ENCODE data around the gene FBXO34.

Gene FBXO34

DNA sequence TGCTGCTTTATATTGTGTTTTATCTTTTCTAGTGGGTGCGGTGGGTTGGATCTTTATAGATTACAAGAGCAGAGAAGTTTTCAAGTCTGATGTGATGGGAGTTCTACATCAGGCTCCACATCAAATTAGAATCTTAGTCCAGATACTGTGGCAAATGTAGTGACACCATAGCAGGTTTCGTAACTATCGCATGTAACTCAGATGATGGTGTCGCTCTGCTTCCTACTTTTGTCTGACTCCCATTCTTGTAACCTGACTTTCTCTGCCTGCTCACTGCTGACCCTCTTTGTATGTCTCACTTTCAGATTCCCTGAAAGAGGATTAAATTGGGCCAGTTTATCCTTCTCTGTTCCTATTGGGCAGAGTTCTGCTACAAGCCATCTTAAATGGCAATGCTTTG, 22.8 kb upstream of the FBXO34 start:
- Mint-ChIP-seq H3K36me3 (ENCODE audit: insufficient read depth) (no peaks in the 10 kb centered on the region), H3K9me3 (no peaks in the 10 kb centered on the region), H3K27ac (ENCODE audit: low read depth) (no peak overlapping the region), H3K27me3 (peaks cover 60% of the 10 kb centered on the region), H3K4me3 (no peak overlapping the region), H3K4me1 (no peaks in the 10 kb centered on the region)
- ATAC-seq (replicated peaks; ENCODE audit: extremely low read depth, poor library complexity, severe bottlenecking) (no peak), DNase-seq (ENCODE audit: low spot score in 2 of 2) (no peak)

DNA sequence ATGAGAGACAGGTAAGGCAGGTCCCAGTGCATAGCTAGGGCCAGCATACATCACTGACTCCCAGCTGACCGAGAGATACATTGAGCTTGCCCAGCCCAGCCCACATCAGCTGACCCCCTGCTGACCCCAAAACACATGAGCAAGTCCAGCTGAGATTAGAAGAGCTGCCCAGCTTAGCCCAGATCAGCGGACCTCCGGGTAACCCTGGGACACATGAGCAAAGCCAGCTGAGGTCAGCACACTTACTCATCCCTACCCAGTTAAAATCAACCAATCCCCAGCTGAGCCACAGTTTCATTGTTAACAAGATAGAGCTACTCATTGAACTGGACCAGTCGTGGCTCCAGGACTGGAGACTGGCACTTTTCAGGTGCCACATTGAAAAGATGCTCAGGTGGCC, 21.8 kb upstream of the FBXO34 start:
- ATAC-seq (replicated peaks; ENCODE audit: extremely low read depth, poor library complexity, severe bottlenecking) (no peak), DNase-seq (ENCODE audit: low spot score in 2 of 2) (no peak)
- no peaks in the 10 kb centered on the region for H3K36me3 Mint-ChIP-seq (ENCODE audit: insufficient read depth)
- H3K27ac Mint-ChIP-seq (ENCODE audit: low read depth) = no peak overlapping the region
- H3K27me3 Mint-ChIP-seq = peaks cover 60% of the 10 kb centered on the region
- H3K4me3 Mint-ChIP-seq = no peak overlapping the region
- H3K9me3 Mint-ChIP-seq = no peaks in the 10 kb centered on the region
- no peaks in the 10 kb centered on the region for H3K4me1 Mint-ChIP-seq

DNA sequence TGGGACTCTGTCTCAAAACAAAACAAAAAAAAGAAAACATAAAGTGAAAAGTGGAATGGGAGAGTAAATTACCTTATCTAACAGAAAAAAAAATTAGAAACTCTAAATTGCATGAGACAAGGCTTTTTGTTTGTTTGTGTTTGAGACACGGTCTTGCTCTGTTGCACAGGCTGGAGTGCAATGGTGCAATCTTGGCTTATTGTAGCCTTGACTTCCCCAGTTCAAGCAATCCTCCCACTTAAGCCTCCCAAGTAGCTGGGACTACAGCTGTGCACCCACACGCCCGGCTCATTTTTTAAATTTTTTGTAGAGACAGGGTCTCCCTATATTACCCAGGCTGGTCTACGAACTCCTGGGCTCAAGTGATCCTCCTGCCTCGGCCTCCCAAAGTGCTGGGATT, 17.9 kb upstream of the FBXO34 start:
- ATAC-seq (replicated peaks; ENCODE audit: extremely low read depth, poor library complexity, severe bottlenecking) (no peak), DNase-seq (ENCODE audit: low spot score in 2 of 2) (no peak)
- Mint-ChIP-seq H3K9me3 (no peaks in the 10 kb centered on the region), H3K36me3 (ENCODE audit: insufficient read depth) (no peaks in the 10 kb centered on the region), H3K4me1 (no peaks in the 10 kb centered on the region), H3K4me3 (no peak overlapping the region), H3K27ac (ENCODE audit: low read depth) (no peak overlapping the region), H3K27me3 (peaks cover 33% of the 10 kb centered on the region)

DNA sequence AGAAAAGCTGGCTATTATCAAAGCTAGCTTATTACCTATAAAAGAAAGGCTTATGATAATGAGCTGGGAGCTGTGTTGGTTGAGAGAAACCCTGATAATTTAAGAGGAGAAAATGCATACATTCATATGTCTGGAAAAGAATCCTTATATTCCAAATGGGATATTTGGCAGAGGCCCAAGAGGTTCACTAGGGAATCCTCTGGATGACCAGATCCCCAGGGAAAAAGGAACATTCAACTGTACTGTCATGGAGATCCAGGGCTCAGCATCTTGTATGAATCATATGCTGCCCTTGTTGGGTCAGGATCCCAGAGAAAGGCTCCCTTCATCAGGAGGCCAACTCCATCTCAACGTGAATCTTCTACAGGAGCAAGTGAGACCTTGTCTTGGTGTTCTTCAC, 16.6 kb upstream of the FBXO34 start:
- H3K9me3 Mint-ChIP-seq = no peaks in the 10 kb centered on the region
- H3K4me1 Mint-ChIP-seq = no peaks in the 10 kb centered on the region
- H3K36me3 Mint-ChIP-seq (ENCODE audit: insufficient read depth) = no peaks in the 10 kb centered on the region
- DNase-seq (ENCODE audit: low spot score in 2 of 2) = no peak
- no peak overlapping the region for H3K27ac Mint-ChIP-seq (ENCODE audit: low read depth)
- H3K27me3 Mint-ChIP-seq = peaks cover 20% of the 10 kb centered on the region
- H3K4me3 Mint-ChIP-seq = no peak overlapping the region
- ATAC-seq (replicated peaks; ENCODE audit: extremely low read depth, poor library complexity, severe bottlenecking) = no peak

DNA sequence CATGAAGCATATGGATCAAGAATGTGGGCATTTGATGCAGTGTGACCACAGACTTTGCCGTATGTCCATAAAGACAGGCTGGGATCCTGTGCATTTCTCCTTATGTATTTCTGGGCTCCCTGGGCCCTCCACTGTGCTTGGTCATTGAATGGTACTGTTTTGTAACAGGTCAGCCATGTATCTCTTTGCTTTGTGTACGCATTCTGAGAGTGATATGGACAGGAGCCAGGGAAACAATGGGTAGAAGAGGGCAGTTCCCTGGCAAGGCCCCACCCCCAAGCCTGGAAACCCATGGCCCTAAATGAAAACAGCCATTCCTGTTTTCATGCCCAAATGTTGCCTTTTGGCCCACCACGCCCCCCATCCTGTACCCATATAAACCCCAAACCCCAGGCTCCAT, 15.2 kb upstream of the FBXO34 start:
- ATAC-seq (replicated peaks; ENCODE audit: extremely low read depth, poor library complexity, severe bottlenecking) (no peak), DNase-seq (ENCODE audit: low spot score in 2 of 2) (no peak)
- Mint-ChIP-seq H3K4me3 (no peak overlapping the region), H3K9me3 (no peaks in the 10 kb centered on the region), H3K4me1 (no peaks in the 10 kb centered on the region), H3K36me3 (ENCODE audit: insufficient read depth) (no peaks in the 10 kb centered on the region), H3K27me3 (peaks cover 11% of the 10 kb centered on the region), H3K27ac (ENCODE audit: low read depth) (no peak overlapping the region)

DNA sequence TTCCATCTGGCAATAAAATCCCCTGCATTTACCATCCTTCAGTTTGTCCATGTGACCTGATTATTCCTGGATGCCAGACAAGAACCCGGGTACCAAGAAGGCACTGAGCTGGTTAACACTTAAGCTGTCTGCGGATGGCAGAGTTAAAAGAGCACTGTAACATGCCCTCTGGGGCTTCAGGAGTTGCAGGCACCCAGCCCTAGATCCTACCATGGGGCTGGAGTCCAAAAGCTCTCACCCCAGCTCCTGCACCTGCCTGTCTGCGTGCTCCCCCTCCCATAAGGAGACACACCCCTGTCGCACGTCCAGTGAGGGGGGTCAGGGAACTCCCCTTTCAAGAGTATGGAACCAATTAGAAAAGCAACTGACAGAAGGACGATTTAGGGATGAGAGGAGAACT, 14.6 kb upstream of the FBXO34 start:
- Mint-ChIP-seq H3K9me3 (no peaks in the 10 kb centered on the region), H3K27me3 (peaks cover 8% of the 10 kb centered on the region), H3K27ac (ENCODE audit: low read depth) (no peak overlapping the region), H3K4me1 (no peaks in the 10 kb centered on the region), H3K36me3 (ENCODE audit: insufficient read depth) (no peaks in the 10 kb centered on the region), H3K4me3 (no peak overlapping the region)
- no peak for DNase-seq (ENCODE audit: low spot score in 2 of 2)
- no peak for ATAC-seq (replicated peaks; ENCODE audit: extremely low read depth, poor library complexity, severe bottlenecking)

DNA sequence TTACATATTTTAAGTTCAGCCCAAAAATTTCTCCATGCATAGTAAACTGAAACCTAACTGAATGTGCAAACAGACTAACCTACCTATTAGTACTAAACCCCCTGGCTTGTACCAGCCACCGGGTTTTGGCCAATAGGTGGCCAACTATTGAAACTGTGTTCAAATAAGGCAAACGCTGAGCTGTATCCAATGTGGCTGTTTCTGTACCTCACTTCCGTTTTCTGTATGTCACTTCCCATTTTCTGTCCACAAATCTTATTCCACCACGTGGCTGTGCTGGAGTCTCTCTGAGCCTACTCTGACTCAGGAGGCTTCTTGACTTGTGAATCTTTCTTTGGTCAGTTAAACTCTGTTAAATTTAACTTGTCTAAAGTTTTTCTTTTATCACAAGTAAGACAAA, 6.0 kb upstream of the FBXO34 start:
- Mint-ChIP-seq H3K4me1 (no peaks in the 10 kb centered on the region), H3K36me3 (ENCODE audit: insufficient read depth) (no peaks in the 10 kb centered on the region), H3K4me3 (no peak overlapping the region), H3K9me3 (no peaks in the 10 kb centered on the region), H3K27me3 (peaks cover 8% of the 10 kb centered on the region), H3K27ac (ENCODE audit: low read depth) (no peak overlapping the region)
- DNase-seq (ENCODE audit: low spot score in 2 of 2) = no peak
- ATAC-seq (replicated peaks; ENCODE audit: extremely low read depth, poor library complexity, severe bottlenecking) = no peak

DNA sequence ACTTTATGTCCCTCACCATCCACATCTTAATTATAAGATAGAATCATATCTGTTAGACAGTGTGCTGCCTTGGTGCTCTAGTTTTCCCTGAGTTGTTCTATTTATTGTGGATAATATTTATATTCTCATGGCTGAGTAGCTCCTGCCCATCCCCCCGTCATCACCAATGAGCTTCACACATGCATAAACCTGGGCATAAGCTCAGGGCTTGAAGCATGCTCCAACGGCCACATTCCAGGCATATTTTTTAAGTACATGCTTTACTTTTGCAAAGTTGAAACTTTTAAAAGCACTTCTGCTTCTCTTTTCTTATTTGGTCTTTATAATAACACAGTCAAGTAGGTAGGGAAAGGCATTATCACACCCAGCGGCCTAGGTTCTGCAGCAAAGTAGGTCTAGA, 3.4 kb upstream of the FBXO34 start:
- Mint-ChIP-seq H3K36me3 (ENCODE audit: insufficient read depth) (peaks cover 13% of the 10 kb centered on the region), H3K4me1 (peaks cover 17% of the 10 kb centered on the region), H3K27ac (ENCODE audit: low read depth) (no peak overlapping the region), H3K27me3 (no peaks in the 10 kb centered on the region), H3K9me3 (no peaks in the 10 kb centered on the region), H3K4me3 (no peak overlapping the region)
- DNase-seq (ENCODE audit: low spot score in 2 of 2) = no peak
- ATAC-seq (replicated peaks; ENCODE audit: extremely low read depth, poor library complexity, severe bottlenecking) = no peak

DNA sequence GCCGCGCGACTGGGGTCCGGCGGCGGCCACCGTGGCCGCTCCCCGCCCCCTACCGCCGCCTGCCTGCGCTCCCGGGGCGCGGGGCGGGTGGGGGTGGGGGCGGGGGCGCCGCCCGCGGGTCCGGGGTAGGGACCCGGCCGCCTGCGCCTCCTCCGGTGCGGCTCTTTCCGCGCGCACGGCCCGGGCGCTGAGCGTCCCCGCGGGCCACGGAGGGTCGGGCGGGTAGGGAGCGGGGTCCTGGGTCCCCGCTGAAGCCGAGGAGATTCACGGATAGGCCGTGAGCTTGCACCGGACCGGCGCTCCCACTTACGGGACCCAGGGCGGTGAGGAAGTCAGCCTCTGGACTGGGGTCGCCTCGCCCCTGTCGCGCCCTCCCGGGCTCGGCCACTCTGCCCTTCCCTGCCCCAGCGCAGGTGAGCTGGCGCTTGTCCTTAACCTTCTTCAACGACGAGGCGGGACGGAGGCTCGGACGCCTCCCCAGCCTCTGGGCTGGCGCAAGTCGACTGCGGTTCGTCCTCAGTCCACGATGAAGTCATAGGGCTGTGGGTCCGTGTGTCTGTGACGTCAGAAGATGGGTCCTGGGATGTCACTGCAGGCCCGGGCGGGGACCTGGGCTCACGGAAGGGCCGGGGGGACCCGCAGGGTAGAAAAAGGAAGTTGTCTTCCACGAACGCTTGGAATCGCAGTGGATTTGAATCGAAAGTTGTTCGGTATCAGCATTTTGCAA, 514 bp downstream of the FBXO34 start:
- Mint-ChIP-seq H3K9me3 (no peaks in the 10 kb centered on the region), H3K4me1 (peaks cover 48% of the 10 kb centered on the region), H3K36me3 (ENCODE audit: insufficient read depth) (peaks cover 15% of the 10 kb centered on the region), H3K27ac (ENCODE audit: low read depth) (peak overlapping the region; percentile 89), H3K27me3 (no peaks in the 10 kb centered on the region), H3K4me3 (peak overlapping the region; percentile 85)
- DNase-seq (ENCODE audit: low spot score in 2 of 2) (peak; percentile 31 to 40), ATAC-seq (replicated peaks; ENCODE audit: extremely low read depth, poor library complexity, severe bottlenecking) (peak; percentile 31)

DNA sequence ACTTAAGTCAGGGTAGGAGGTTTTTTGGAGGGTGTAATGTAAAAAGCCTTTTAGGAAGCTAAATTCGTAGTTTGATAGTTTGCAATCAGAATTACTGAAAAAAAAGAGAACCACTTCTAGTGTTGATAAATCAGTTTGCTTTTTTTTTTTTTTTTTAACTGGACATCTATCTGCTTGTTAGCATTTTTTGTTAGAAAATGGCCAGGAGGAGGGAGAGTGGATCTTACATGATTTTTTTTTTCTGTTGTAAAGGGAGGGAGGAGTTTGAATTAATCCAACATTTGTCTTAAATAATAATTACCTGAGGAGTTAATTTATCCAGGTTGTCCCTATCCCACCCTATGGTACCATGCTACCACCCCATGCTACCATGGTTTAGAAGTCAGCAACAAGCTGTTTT, 1.2 kb downstream of the FBXO34 start:
- H3K4me3 Mint-ChIP-seq = peak overlapping the region; percentile 85
- peaks cover 15% of the 10 kb centered on the region for H3K36me3 Mint-ChIP-seq (ENCODE audit: insufficient read depth)
- DNase-seq (ENCODE audit: low spot score in 2 of 2) = no peak
- ATAC-seq (replicated peaks; ENCODE audit: extremely low read depth, poor library complexity, severe bottlenecking) = no peak
- H3K4me1 Mint-ChIP-seq = peaks cover 55% of the 10 kb centered on the region
- no peaks in the 10 kb centered on the region for H3K27me3 Mint-ChIP-seq
- peak overlapping the region; percentile 89 for H3K27ac Mint-ChIP-seq (ENCODE audit: low read depth)
- no peaks in the 10 kb centered on the region for H3K9me3 Mint-ChIP-seq

DNA sequence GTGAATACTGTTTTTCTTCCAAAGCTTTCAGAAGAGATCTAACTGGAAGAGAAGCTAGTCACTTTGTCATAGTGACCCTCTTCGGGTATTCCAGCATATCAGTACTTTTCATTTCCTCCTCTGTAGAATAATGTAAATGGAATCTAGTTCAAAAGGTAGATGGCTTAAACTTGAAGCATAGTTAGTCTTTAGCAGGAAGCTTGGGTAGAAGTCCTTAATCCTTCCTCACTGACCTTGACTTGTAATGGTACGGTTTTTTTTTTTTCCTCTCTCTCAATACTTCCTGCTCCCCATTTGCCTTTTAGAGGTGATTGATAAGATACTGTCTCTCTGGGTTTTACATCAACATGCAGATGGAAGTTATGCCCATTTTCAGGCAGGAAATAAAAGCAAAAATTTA, 1.7 kb downstream of the FBXO34 start:
- H3K4me3 Mint-ChIP-seq = peak overlapping the region; percentile 85
- no peaks in the 10 kb centered on the region for H3K9me3 Mint-ChIP-seq
- peaks cover 60% of the 10 kb centered on the region for H3K4me1 Mint-ChIP-seq
- peaks cover 15% of the 10 kb centered on the region for H3K36me3 Mint-ChIP-seq (ENCODE audit: insufficient read depth)
- no peaks in the 10 kb centered on the region for H3K27me3 Mint-ChIP-seq
- ATAC-seq (replicated peaks; ENCODE audit: extremely low read depth, poor library complexity, severe bottlenecking) (no peak), DNase-seq (ENCODE audit: low spot score in 2 of 2) (no peak)
- peak overlapping the region; percentile 89 for H3K27ac Mint-ChIP-seq (ENCODE audit: low read depth)

DNA sequence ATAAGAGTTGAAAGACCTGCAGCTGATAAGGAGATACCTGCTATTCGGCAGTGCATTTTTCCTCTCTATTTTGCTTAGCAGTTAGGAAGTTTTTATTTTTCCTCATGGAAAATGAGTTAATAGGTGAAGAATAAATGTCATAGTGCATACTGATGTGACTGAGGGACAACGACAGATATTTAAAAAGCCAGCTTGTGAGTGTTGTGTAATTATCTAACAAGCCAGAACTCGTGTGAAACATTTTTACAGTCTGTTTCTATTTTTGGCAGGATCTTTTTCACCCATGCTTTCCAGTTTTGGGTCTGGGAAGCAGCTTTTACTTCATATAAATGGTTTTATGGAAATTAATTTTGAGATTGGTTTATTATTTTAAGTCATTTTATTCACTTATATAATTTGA, 2.9 kb downstream of the FBXO34 start:
- DNase-seq (ENCODE audit: low spot score in 2 of 2) = no peak
- no peak for ATAC-seq (replicated peaks; ENCODE audit: extremely low read depth, poor library complexity, severe bottlenecking)
- Mint-ChIP-seq H3K27me3 (no peaks in the 10 kb centered on the region), H3K4me1 (peaks cover 61% of the 10 kb centered on the region), H3K4me3 (no peak overlapping the region), H3K27ac (ENCODE audit: low read depth) (no peak overlapping the region), H3K9me3 (no peaks in the 10 kb centered on the region), H3K36me3 (ENCODE audit: insufficient read depth) (peaks cover 15% of the 10 kb centered on the region)

DNA sequence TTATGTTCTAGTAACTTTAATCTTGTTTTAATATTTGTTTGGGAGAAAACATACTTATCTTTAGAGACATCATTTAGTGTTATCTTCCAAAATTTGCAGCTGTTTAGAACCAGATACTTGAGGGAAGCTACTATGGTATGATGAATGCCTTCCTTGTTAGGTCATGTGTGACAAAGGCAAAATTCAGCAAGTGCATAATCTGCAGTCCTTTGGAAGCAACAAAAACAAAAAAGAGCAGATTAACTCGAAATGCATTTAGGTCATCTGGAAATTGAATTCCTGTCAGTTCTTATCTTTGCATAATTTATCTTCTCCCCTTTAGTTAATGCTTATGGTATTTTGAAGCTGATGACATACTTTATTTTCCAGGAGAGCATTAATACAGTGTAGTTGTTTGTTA, 3.5 kb downstream of the FBXO34 start:
- Mint-ChIP-seq H3K9me3 (no peaks in the 10 kb centered on the region), H3K36me3 (ENCODE audit: insufficient read depth) (peaks cover 18% of the 10 kb centered on the region), H3K4me3 (no peak overlapping the region), H3K27ac (ENCODE audit: low read depth) (no peak overlapping the region), H3K4me1 (peaks cover 66% of the 10 kb centered on the region), H3K27me3 (no peaks in the 10 kb centered on the region)
- no peak for DNase-seq (ENCODE audit: low spot score in 2 of 2)
- no peak for ATAC-seq (replicated peaks; ENCODE audit: extremely low read depth, poor library complexity, severe bottlenecking)

Data from central memory CD8-positive, alpha-beta T cell (primary cell).